GM12878 (cell line): ENCODE measurements around the gene SLC25A48. TPM values are rescaled to one million over a fixed set of nuclear protein-coding genes. Genes with fewer than 3 reads are reported as not detected.

ENCODE experiments used
- ATAC-seq: fragments of 200-7000 bp; cut with Tn5 transposase; 3 replicates; pipeline ENCODE4 v1.9.1; 2020; ENCODE audit warnings: mild to moderate bottlenecking, moderate library complexity
- BruUV-seq: library from RNA; stranded (reverse); fragments of 400-500 nt; replicated peaks from 2 replicates; lab custom pipeline; 2021; lab: Mats Ljungman, UMichigan
- CTCF ChIA-PET: fragments of 300-600 bp; sonication (Branson Sonifier 250); formaldehyde crosslinking; extraction: SDS; loops from one replicate; lab custom pipeline; 2021; ENCODE audit warnings: inconsistent platforms; lab: Yijun Ruan, JAX
- POLR2A ChIA-PET: fragments of 350-600 bp; formaldehyde crosslinking; extraction: SDS; loops from one replicate; lab custom pipeline; 2021; ENCODE audit warnings: inconsistent platforms; lab: Charles Lee
- RAD21 ChIA-PET: fragments of 300-600 bp; sonication (Branson Sonifier 250); formaldehyde crosslinking; loops from one replicate; lab custom pipeline; 2023; ENCODE audit warnings: antibody characterized with exemption; ENCODE audit not compliant: unreplicated experiment; lab: Charles Lee
- SMC1A ChIA-PET: fragments of 300-600 bp; sonication (Branson Sonifier 250); formaldehyde crosslinking; loops from one replicate; lab custom pipeline; 2023; ENCODE audit not compliant: unreplicated experiment, uncharacterized antibody; lab: Charles Lee
- DNase-seq: peaks from one replicate; pipeline ENCODE4 v3.0.0-alpha.2; 2011; ENCODE audit warnings: low read depth, low spot score
- FAIRE-seq: peaks from 3 replicates; lab custom pipeline; 2011; peaks lifted over from hg19 to GRCh38; lab: Jason Lieb, UNC
- H2AFZ ChIP-seq: 2 replicates; pipeline ENCODE4 v1.6.0; 2011; ENCODE audit warnings: low read depth, low read length, control low read depth; ENCODE audit not compliant: control insufficient read depth
- H3K27ac ChIP-seq: 2 replicates; pipeline ENCODE4 v1.5.1; 2011; ENCODE audit warnings: control low read depth; ENCODE audit not compliant: control insufficient read depth, insufficient read depth
- H3K27me3 ChIP-seq, 2 experiments: replicated peaks in 1 of 2; 2 replicates each; pipeline versions ENCODE4 v1.6.0 to v1.6.1; 2011; ENCODE audit warnings: low read length in 1 of 2; ENCODE audit not compliant: control insufficient read depth in 2 of 2, insufficient read depth in 2 of 2
- H3K36me3 ChIP-seq, 2 experiments: 2 replicates each; pipeline ENCODE4 v1.5.1; 2011; ENCODE audit warnings: low read length in 1 of 2; ENCODE audit not compliant: control insufficient read depth in 2 of 2, insufficient read depth in 2 of 2
- H3K4me1 ChIP-seq: 2 replicates; pipeline ENCODE4 v1.6.1; 2011; ENCODE audit warnings: mild to moderate bottlenecking, low read length, moderate library complexity, mixed read lengths; ENCODE audit not compliant: control insufficient read depth, insufficient read depth
- H3K4me2 ChIP-seq: 2 replicates; pipeline ENCODE4 v1.6.0; 2011; ENCODE audit warnings: control low read depth; ENCODE audit not compliant: control insufficient read depth, insufficient read depth
- H3K4me3 ChIP-seq: fragments of 200-600 bp; sonication (generic); 2 replicates; pipeline ENCODE4 v1.5.1; 2016
- H3K79me2 ChIP-seq: 2 replicates; pipeline ENCODE4 v1.6.0; 2011; ENCODE audit warnings: low read length; ENCODE audit not compliant: control insufficient read depth, insufficient read depth
- H3K9ac ChIP-seq: 2 replicates; pipeline ENCODE4 v1.8.0; 2011; ENCODE audit warnings: low read length, control low read depth, mixed read lengths; ENCODE audit not compliant: control insufficient read depth, insufficient read depth
- H3K9me3 ChIP-seq: replicated peaks from 3 replicates; pipeline ENCODE4 v1.5.1; 2011; ENCODE audit warnings: mild to moderate bottlenecking, low read length; ENCODE audit not compliant: control insufficient read depth, insufficient read depth
- H4K20me1 ChIP-seq: 2 replicates; pipeline ENCODE4 v1.6.0; 2011; ENCODE audit not compliant: control insufficient read depth, insufficient read depth
- CEBPB ChIP-seq, 2 experiments: fragments of 150-350 bp in 1 of 2; IDR thresholded peaks; 2 replicates each; pipeline ENCODE4 v1.6.1; 2012 to 2014; ENCODE audit warnings: low read depth in 2 of 2, low read length in 2 of 2, borderline replicate concordance in 1 of 2, inconsistent platforms in 1 of 2
- NFXL1 ChIP-seq: fragments of 450-650 bp; IDR thresholded peaks from 2 replicates; pipeline ENCODE4 v1.6.1; 2017; ENCODE audit warnings: antibody characterized with exemption, mild to moderate bottlenecking, borderline replicate concordance
- TAF1 ChIP-seq: IDR thresholded peaks from 2 replicates; pipeline ENCODE4 v1.6.1; 2011; ENCODE audit warnings: mild to moderate bottlenecking, low read depth, low read length, borderline replicate concordance
- WGBS: methylation state at CpG from one replicate; pipeline ENCODE4 v1.1.6; 2016; ENCODE audit warnings: low lambda C conversion rate; ENCODE audit not compliant: insufficient replicate concordance, insufficient coverage; ENCODE audit errors: missing lambda C conversion rate; 5-methylcytosine and 5-hydroxymethylcytosine counted together
- in situ Hi-C: fragments of 300-500 bp; cut with MboI; formaldehyde crosslinking; loops from 9 replicates; pipeline ENCODE4 v1.14.3; 2018; ENCODE audit warnings: mixed read lengths
- intact Hi-C: fragments of 100-400 bp; cut with micrococcal nuclease; formaldehyde crosslinking; loops from one replicate; pipeline ENCODE4 v1.14.2; 2022; ENCODE audit not compliant: unreplicated experiment
- polyA plus RNA-seq, 11 experiments: library from polyadenylated mRNA; depleted of rRNA in 4 of 11; unstranded in 6 of 11; stranded (reverse) in 5 of 11; fragments of >200 nt; fragmentation: Nextera tagmentation in 4 of 11; fragmentation: Illumina TruSeq in 1 of 11; extraction: Ambion mirVana in 4 of 11; extraction: Trizol in 1 of 11; gene quantifications; 1 replicate in 1 of 11; 2 replicates in 10 of 11; pipeline versions ENCODE4 v1.2.1 to v1.2.3, GENCODE V29; 2011 to 2016; ENCODE audit warnings: inconsistent platforms in 2 of 11, missing spikeins in 2 of 11, low read depth in 1 of 11
- total RNA-seq, 4 experiments: library from RNA; depleted of rRNA in 3 of 4; stranded (reverse); fragments of >200 nt in 3 of 4; fragmentation: Illumina TruSeq in 1 of 4; extraction: Trizol in 1 of 4; gene quantifications; 2 replicates each; pipeline versions ENCODE4 v1.2.1 to v1.2.3, GENCODE V29; 2013 to 2021
- TF ChIP-seq, protein P1 (sequence below): IDR thresholded peaks from 2 replicates; pipeline ENCODE4 v1.6.1; 2012; ENCODE audit warnings: mild to moderate bottlenecking, low read depth, low read length
- TF ChIP-seq, protein P2 (sequence below): IDR thresholded peaks from 2 replicates; pipeline ENCODE4 v1.6.1; 2011; ENCODE audit warnings: mild to moderate bottlenecking, low read depth, low read length, moderate library complexity; ENCODE audit not compliant: insufficient replicate concordance

SLC25A48 gene
- total and polyA plus RNA-seq, 10 of the 15 experiments (the other 5 are each of a cell fraction or from before 2014, with no cell fraction given), result 0.06 TPM; not detected in 9

DNA sequence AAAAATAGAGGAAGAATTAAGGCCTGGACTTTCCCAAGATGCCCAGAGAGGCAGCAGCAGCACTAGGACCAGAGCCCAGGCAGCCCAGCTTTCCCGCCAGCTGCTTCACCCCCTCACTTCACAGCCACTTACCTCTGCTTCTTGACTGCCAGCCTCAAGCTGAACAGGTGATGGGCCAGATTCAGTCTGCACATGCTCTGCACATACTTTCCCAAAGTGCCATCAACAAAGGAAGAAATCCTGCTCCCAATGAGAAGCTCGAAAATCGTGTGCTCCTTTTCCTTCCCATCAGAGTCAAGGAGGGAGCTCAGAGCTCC, 4.1 kb upstream of the SLC25A48 start:
- H3K9ac ChIP-seq, result no peak overlapping the region
- H3K27me3 ChIP-seq, result peaks cover 0 to 13% of the 10 kb centered on the region in 2 experiments; a peak in 2 of 4 replicates
- FAIRE-seq (no peak), ATAC-seq (no peak), DNase-seq (no peak)
- no peaks in the 10 kb centered on the region; the same call in 1 of the 2 replicates for H4K20me1 ChIP-seq
- no peak overlapping the region for H3K4me3 ChIP-seq
- RAD21 ChIA-PET, result interaction anchor here (1.3 to 2.0 kb wide), 2 partner anchors 264 to 269 kb away, joined by 3 to 26 read pairs; no protein-coding TSS in a partner anchor
- BruUV-seq, result no TSS peak
- H3K79me2 ChIP-seq, result no peaks in the 10 kb centered on the region
- no peaks in the 10 kb centered on the region for H3K4me1 ChIP-seq
- SMC1A ChIA-PET, result interaction anchor here (1.1 to 1.2 kb wide), 3 partner anchors 9 to 269 kb away, joined by 3 to 5 read pairs (median 3); no protein-coding TSS in a partner anchor
- no peaks in the 10 kb centered on the region for H3K9me3 ChIP-seq
- no peak overlapping the region for H3K27ac ChIP-seq
- no peaks in the 10 kb centered on the region for H3K36me3 ChIP-seq
- WGBS, result 31% methylated on average over 3 of the region's 3 CpGs
- no peak overlapping the region for H2AFZ ChIP-seq
- POLR2A ChIA-PET, result no interaction called here
- intact Hi-C loops, result loop anchor here (1.0 kb wide), 2 partner anchors 269 to 364 kb away; no protein-coding TSS in a partner anchor
- CTCF ChIA-PET, result interaction anchor here (0.6 to 2.9 kb wide), 14 partner anchors 8 to 372 kb away, joined by 3 to 40 read pairs (median 4); no protein-coding TSS in a partner anchor
- H3K4me2 ChIP-seq, result no peak overlapping the region
- TF ChIP-seq, protein P1, sequence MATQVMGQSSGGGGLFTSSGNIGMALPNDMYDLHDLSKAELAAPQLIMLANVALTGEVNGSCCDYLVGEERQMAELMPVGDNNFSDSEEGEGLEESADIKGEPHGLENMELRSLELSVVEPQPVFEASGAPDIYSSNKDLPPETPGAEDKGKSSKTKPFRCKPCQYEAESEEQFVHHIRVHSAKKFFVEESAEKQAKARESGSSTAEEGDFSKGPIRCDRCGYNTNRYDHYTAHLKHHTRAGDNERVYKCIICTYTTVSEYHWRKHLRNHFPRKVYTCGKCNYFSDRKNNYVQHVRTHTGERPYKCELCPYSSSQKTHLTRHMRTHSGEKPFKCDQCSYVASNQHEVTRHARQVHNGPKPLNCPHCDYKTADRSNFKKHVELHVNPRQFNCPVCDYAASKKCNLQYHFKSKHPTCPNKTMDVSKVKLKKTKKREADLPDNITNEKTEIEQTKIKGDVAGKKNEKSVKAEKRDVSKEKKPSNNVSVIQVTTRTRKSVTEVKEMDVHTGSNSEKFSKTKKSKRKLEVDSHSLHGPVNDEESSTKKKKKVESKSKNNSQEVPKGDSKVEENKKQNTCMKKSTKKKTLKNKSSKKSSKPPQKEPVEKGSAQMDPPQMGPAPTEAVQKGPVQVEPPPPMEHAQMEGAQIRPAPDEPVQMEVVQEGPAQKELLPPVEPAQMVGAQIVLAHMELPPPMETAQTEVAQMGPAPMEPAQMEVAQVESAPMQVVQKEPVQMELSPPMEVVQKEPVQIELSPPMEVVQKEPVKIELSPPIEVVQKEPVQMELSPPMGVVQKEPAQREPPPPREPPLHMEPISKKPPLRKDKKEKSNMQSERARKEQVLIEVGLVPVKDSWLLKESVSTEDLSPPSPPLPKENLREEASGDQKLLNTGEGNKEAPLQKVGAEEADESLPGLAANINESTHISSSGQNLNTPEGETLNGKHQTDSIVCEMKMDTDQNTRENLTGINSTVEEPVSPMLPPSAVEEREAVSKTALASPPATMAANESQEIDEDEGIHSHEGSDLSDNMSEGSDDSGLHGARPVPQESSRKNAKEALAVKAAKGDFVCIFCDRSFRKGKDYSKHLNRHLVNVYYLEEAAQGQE, result no peak
- TF ChIP-seq NFXL1 (no peak), TAF1 (no peak), CEBPB (IDR thresholded peaks at IDR 0.05; ENCODE audit: borderline replicate concordance in 1 of 2, low read depth in 2 of 2, low read length in 2 of 2) (no peak)
- TF ChIP-seq, protein P2, sequence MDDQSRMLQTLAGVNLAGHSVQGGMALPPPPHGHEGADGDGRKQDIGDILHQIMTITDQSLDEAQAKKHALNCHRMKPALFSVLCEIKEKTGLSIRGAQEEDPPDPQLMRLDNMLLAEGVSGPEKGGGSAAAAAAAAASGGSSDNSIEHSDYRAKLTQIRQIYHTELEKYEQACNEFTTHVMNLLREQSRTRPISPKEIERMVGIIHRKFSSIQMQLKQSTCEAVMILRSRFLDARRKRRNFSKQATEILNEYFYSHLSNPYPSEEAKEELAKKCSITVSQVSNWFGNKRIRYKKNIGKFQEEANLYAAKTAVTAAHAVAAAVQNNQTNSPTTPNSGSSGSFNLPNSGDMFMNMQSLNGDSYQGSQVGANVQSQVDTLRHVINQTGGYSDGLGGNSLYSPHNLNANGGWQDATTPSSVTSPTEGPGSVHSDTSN, result no peak
- in situ Hi-C loops, result loop anchor here (5.0 kb wide), 2 partner anchors 273 to 368 kb away; no protein-coding TSS in a partner anchor
